ENCODE data around the gene MOB3B.

MOB3B gene

DNA sequence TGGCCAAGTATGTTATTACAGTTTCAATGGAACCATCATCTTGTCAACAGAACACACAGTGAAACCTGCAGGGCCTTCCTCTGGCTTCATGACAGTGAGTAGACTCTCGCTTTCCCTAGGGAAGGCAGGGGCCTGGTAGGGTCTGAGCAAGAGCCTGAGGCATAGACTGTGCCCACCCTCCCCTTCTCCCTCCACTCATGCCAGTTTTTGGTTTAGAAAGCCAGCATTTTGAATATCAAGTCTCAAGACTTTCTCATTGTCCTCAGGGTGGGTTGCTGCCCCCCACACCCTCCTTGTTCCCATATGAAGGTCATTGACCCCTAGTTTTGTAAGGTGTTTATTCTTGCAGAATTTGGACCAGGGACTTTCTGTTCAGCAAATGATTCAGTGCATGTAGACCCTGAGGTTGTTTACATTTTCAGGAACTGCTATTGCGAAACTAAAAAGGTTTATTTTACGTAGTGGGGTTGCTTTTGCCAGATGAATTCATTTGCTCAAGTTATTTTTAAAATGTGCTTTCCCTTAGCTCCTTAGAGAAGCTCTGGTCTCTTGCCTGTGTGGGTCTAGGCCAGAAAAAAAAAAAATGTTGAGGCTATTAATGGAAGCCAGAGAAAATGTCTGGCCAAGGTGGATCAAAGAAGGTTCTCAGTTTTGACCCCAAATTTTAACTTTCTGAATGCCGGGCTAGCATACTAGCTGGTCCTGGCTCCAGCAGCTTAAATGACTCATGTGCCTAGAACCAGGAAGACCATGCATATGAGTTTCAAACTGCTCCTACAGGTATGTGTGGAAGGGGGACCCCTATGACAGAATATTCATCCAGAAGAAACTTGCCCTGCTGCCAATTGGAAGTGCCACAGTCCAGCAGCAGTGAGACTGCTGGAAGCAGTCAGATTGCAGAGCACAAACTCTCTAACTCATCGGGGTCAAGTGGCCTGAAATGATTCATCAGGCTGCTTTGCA, 10.1 kb upstream of the MOB3B start:
- POLR2A ChIA-PET, result no interaction called here
- peak; percentile 12 for DNase-seq (ENCODE audit: low read depth, low spot score)
- CTCF ChIA-PET, result interaction anchor here (1.3 to 4.3 kb wide), 4 partner anchors 10 to 207 kb away, joined by 3 to 27 read pairs (median 7); partner anchors contain the start of gene MOB3B
- H3K4me3 ChIP-seq (ENCODE audit: low read depth, low read length), result no peak overlapping the region
- TF ChIP-seq CTCF (IDR thresholded peaks at IDR 0.05; ENCODE audit: insufficient read depth, low read length, missing control alignments), result no peak

GRCh38 chr9:27538647-27539046, 9.0 kb upstream of the MOB3B start:
- TF ChIP-seq CTCF (IDR thresholded peaks at IDR 0.05; ENCODE audit: insufficient read depth, low read length, missing control alignments), result no peak
- no peak for DNase-seq (ENCODE audit: low read depth, low spot score)
- H3K4me3 ChIP-seq (ENCODE audit: low read depth, low read length), result no peak overlapping the region
- CTCF ChIA-PET, result interaction anchor here (1.4 to 1.6 kb wide), 2 partner anchors 9 to 205 kb away, joined by 4 to 10 read pairs; partner anchors contain the start of gene MOB3B
- POLR2A ChIA-PET, result no interaction called here

GRCh38 chr9:27537756-27538155, 8.1 kb upstream of the MOB3B start:
- POLR2A ChIA-PET, result no interaction called here
- no peak overlapping the region for H3K4me3 ChIP-seq (ENCODE audit: low read depth, low read length)
- DNase-seq (ENCODE audit: low read depth, low spot score), result no peak
- no peak for TF ChIP-seq CTCF (IDR thresholded peaks at IDR 0.05; ENCODE audit: insufficient read depth, low read length, missing control alignments)
- CTCF ChIA-PET, result interaction anchor here (1.4 to 1.6 kb wide), 2 partner anchors 8 to 204 kb away, joined by 4 to 10 read pairs; partner anchors contain the start of gene MOB3B

DNA sequence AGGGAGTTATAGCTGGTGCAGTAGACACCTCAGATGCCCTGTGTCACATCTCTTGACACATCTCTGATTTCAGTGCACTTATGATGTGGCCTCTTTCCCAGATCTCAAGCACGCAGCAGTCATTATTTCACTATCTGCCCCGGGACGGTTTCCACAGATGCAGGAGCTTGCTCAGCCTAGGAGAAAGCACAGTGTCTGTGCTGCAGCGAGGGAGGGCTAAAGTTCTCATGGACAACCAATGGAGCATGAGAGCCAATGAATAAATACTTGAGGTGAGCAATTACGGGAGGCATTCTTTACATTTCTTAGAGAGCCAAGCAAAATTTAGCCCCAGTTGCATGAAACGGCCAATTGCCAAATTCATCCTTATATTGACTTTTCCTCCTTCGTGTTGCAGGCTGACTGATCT, 7.4 kb upstream of the MOB3B start:
- ChIA-PET CTCF (interaction anchor here (2.4 kb wide), 1 partner anchor 11 kb away, joined by 12 read pairs; no protein-coding TSS in a partner anchor), POLR2A (interaction anchor here (1.3 kb wide), 1 partner anchor 10 kb away, joined by 3 read pairs; no protein-coding TSS in a partner anchor)
- H3K4me3 ChIP-seq (ENCODE audit: low read depth, low read length), result no peak overlapping the region
- DNase-seq (ENCODE audit: low read depth, low spot score), result no peak
- no peak for TF ChIP-seq CTCF (IDR thresholded peaks at IDR 0.05; ENCODE audit: insufficient read depth, low read length, missing control alignments)

GRCh38 chr9:27536168-27536567, 6.6 kb upstream of the MOB3B start:
- no peak overlapping the region for H3K4me3 ChIP-seq (ENCODE audit: low read depth, low read length)
- TF ChIP-seq CTCF (IDR thresholded peaks at IDR 0.05; ENCODE audit: insufficient read depth, low read length, missing control alignments), result no peak
- DNase-seq (ENCODE audit: low read depth, low spot score), result no peak
- ChIA-PET POLR2A (interaction anchor here (1.3 kb wide), 1 partner anchor 9 kb away, joined by 3 read pairs; no protein-coding TSS in a partner anchor), CTCF (interaction anchor here (2.0 to 2.4 kb wide), 2 partner anchors 12 to 203 kb away, joined by 5 to 12 read pairs; no protein-coding TSS in a partner anchor)

- TF ChIP-seq CTCF (IDR thresholded peaks at IDR 0.05; ENCODE audit: insufficient read depth, low read length, missing control alignments), result no peak
- ChIA-PET CTCF (interaction anchor here (2.0 to 2.4 kb wide), 2 partner anchors 12 to 202 kb away, joined by 5 to 12 read pairs; no protein-coding TSS in a partner anchor), POLR2A (interaction anchor here (1.3 kb wide), 1 partner anchor 8 kb away, joined by 3 read pairs; no protein-coding TSS in a partner anchor)
- DNase-seq (ENCODE audit: low read depth, low spot score), result no peak
- H3K4me3 ChIP-seq (ENCODE audit: low read depth, low read length), result no peak overlapping the region
These were observed 6.1 kb upstream of the MOB3B start for GRCh38 chr9:27535701-27536118.

All from AG04449 (cell line).